ENCODE results near the gene GNAL.

GRCh38 chr18:11672198-11672597 is 16.9 kb upstream of the GNAL start:
- TF ChIP-seq POLR2A (IDR thresholded peaks at IDR 0.05) (no peak), CTCF (IDR thresholded peaks at IDR 0.05) (no peak)

Data from body of pancreas (tissue), 4 donors.